Epithelial cell of esophagus (primary cell): ENCODE data around the gene SLC17A8.

Source experiments
- DNase-seq: peaks from one replicate; pipeline ENCODE4 v3.0.0; 2010; ENCODE audit warnings: low read depth
- H3K4me3 ChIP-seq: 2 replicates; pipeline ENCODE4 v1.5.1; 2011; ENCODE audit warnings: mild to moderate bottlenecking, low read length, control low read depth
- TF ChIP-seq, protein P1 (sequence below): IDR thresholded peaks from 2 replicates; pipeline ENCODE4 v1.5.1; 2011; ENCODE audit warnings: low read depth, mild to moderate bottlenecking, low read length, control low read depth, inconsistent platforms; ENCODE audit not compliant: insufficient read depth; ENCODE audit errors: missing control alignments

Gene SLC17A8

DNA sequence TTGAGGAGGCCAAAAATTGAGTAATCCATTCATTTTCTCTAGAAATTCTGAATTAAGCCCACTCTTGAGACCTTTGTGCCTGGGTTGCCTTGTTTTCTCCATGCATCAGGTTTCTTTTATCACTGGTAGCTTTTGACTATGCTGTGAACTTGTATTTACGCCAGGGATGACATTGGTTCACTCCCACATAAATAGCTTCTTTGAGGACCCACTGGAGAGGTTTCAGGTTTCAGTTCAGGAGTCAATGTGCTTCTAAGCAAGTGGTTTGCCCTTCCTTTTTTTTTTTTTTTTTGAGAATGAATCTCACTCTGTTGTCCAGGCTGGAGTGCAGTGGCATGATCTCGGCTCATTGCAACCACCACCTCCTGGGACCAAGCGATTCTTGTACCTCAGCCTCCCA, 10.2 kb upstream of the SLC17A8 start:
- DNase-seq, result no peak
- H3K4me3 ChIP-seq, result no peak overlapping the region
- TF ChIP-seq, protein P1, sequence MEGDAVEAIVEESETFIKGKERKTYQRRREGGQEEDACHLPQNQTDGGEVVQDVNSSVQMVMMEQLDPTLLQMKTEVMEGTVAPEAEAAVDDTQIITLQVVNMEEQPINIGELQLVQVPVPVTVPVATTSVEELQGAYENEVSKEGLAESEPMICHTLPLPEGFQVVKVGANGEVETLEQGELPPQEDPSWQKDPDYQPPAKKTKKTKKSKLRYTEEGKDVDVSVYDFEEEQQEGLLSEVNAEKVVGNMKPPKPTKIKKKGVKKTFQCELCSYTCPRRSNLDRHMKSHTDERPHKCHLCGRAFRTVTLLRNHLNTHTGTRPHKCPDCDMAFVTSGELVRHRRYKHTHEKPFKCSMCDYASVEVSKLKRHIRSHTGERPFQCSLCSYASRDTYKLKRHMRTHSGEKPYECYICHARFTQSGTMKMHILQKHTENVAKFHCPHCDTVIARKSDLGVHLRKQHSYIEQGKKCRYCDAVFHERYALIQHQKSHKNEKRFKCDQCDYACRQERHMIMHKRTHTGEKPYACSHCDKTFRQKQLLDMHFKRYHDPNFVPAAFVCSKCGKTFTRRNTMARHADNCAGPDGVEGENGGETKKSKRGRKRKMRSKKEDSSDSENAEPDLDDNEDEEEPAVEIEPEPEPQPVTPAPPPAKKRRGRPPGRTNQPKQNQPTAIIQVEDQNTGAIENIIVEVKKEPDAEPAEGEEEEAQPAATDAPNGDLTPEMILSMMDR, result no peak

DNA sequence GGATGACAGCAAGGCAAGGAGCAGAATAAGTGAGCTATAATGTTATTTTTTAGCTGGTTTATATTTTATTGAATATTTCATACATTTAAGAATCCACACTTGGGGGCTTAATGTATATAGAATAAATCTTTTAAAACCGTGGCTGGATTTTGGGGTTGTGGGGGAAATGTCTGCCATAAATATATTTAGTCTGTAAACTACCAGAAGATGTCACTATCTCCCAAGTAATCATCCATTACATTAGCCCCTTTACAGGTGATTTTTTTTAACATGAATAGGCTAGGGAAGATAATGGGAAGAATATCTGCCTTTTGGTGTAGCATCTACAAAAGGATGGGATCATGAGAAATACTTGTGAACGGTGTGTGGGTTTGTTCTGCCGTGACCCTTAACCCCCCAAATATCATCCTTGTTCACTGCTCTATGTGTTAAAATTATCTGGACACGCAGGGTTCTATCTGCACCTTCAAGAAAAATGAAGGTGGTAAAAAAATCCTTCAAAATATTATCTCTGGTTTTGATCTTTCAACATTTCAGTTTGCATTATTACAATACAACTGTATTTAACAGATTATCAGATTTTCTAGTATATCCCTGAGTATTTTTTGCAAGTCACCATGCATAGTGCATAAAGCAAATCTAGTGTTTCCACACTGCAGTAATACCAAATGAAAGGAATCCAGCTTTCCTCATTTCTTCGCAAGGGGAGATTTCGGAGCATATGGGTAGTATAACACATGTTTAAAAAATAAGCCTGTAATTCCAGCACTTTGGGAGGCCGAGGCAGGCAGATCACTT, 8.0 kb upstream of the SLC17A8 start:
- no peak overlapping the region for H3K4me3 ChIP-seq
- TF ChIP-seq, protein P1, result peak; percentile 29
- DNase-seq, result peak; percentile 47

DNA sequence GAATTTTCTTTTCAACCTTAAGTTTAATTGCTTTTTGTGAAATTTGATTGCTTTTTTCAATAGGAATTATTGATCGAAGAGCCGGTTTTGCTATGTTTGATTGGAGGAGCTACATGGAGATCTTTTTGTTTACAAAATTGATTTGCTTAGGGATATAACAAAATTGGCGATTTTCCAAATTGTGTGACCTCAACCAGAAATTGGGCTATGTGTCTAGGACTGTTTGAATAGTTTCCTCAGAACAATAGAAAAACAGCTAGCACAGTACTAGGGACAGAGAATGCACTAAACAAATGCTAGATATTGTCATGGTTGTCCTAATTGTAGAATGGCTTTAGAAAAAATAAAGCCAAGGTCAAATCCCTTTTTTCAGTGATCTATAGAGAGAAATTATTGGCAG, 2.4 kb downstream of the SLC17A8 start:
- DNase-seq, result no peak
- TF ChIP-seq, protein P1, result no peak
- H3K4me3 ChIP-seq, result no peak overlapping the region

DNA sequence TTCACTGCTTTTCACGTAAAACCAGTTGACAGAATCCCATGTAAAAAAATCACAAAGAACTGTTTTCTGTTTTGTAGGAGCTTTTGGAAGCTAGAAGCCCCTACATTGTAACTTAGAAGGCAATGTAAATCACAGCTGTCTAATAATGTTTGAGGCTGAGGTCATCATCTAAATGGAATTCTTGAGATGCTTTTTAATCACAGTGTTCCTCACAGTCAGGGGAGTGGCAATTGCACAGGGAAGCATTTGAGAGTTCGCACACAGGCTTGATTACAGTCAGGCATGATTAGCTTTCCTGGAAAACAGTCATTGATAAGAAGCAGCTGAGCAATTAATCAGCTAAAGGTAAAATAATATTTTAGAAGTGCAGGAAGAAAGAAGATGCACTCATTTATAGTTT, 2.9 kb downstream of the SLC17A8 start:
- TF ChIP-seq, protein P1, result no peak
- peak; percentile 53 for DNase-seq
- H3K4me3 ChIP-seq, result no peak overlapping the region

DNA sequence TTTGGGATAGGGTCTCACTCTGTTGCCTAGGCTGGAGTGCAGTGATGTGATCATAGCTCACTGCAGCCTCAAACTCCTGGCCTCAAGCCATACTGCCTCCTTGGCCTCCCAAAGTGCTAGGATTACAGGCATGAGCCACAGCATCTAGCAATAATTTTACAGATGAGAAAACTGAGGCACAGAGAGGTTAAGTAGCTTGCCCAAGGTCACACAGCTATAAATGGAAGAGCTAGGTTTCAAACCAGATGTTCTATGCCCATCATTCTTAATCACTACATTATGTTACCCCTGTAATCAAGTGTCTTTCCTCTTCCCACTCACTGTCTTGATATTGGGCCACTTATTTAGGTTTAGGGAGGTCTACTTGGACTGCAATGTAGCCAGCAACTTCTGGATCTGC, 3.6 kb downstream of the SLC17A8 start:
- DNase-seq, result no peak
- TF ChIP-seq, protein P1, result no peak
- no peak overlapping the region for H3K4me3 ChIP-seq

DNA sequence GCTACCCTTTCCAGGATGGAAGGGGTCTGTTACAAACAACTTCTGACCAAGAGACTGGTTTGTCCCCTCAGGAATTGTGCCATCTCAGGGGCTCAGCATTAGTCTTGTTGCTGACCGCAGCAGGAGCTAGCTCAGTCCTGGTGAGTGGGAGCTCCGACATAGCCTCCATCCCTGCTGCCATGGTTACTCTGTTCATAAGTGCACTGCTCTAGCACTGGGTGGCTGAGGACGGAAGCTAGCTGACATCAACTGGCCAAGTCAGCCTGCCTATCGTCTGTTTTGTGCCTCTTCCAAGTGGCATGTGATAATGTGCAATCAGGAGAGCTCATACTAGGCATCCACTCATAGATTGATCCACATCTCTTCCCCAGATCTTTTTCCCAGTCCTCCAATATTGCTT, 7.5 kb downstream of the SLC17A8 start:
- TF ChIP-seq, protein P1, result no peak
- DNase-seq, result no peak

DNA sequence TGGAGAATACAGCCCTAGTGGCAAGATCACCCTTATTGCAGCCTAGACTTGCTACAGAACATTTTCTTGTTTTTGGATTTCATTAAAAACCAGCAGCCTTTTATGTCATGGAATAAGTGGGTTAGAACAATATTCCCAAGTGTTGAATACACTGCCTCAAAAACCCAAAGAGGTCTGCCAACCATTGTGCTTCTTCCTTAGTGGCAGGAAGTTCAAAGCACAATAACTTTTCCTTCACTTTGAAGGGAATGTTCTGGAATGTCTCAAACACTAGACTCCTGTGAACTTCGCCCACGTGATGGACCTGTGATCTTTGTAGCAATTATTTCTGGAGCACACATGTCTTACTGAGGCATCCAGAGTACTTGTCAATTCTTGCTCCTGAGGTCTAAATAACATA, 8.5 kb downstream of the SLC17A8 start:
- no peak for DNase-seq
- no peak overlapping the region for H3K4me3 ChIP-seq
- TF ChIP-seq, protein P1, result no peak

More for the DNA sequence above, 7.5 kb downstream of the SLC17A8 start:
- no peak overlapping the region for H3K4me3 ChIP-seq
